GM13977 (cell line): ENCODE results near the gene COL5A1.

Experiments
- DNase-seq: peaks from one replicate; pipeline ENCODE4 v3.0.0; 2012; ENCODE audit warnings: low spot score
- in situ Hi-C: fragments of 300-500 bp; cut with MboI; formaldehyde crosslinking; loops from one replicate; pipeline ENCODE4 v1.12.0; 2022; ENCODE audit warnings: low sequenced_read_pairs, low pct_unique_long_range_greater_than_20kb, mixed read lengths, inconsistent platforms; ENCODE audit not compliant: unreplicated experiment
- TF ChIP-seq, protein P1 (sequence below): IDR thresholded peaks from 2 replicates; pipeline ENCODE4 v1.5.1; 2012; ENCODE audit warnings: mild to moderate bottlenecking, control low read depth; ENCODE audit not compliant: insufficient read depth; ENCODE audit errors: extremely low read depth, missing control alignments

The COL5A1 gene

GRCh38 chr9:134656334-134657006 is 14.9 kb downstream of the COL5A1 start:
- in situ Hi-C loops, result no loop called here
- TF ChIP-seq, protein P1, sequence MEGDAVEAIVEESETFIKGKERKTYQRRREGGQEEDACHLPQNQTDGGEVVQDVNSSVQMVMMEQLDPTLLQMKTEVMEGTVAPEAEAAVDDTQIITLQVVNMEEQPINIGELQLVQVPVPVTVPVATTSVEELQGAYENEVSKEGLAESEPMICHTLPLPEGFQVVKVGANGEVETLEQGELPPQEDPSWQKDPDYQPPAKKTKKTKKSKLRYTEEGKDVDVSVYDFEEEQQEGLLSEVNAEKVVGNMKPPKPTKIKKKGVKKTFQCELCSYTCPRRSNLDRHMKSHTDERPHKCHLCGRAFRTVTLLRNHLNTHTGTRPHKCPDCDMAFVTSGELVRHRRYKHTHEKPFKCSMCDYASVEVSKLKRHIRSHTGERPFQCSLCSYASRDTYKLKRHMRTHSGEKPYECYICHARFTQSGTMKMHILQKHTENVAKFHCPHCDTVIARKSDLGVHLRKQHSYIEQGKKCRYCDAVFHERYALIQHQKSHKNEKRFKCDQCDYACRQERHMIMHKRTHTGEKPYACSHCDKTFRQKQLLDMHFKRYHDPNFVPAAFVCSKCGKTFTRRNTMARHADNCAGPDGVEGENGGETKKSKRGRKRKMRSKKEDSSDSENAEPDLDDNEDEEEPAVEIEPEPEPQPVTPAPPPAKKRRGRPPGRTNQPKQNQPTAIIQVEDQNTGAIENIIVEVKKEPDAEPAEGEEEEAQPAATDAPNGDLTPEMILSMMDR, result no peak
- no peak for DNase-seq

GRCh38 chr9:134657666-134658377 is 16.2 kb downstream of the COL5A1 start:
- in situ Hi-C loops, result no loop called here
- no peak for DNase-seq

GRCh38 chr9:134658378-134658955 is 16.9 kb downstream of the COL5A1 start:
- TF ChIP-seq, protein P1, result no peak
- in situ Hi-C loops, result no loop called here
- DNase-seq, result no peak

More at GRCh38 chr9:134657666-134658377, 16.2 kb downstream of the COL5A1 start:
- TF ChIP-seq, protein P1, result no peak

GRCh38 chr9:134659688-134660131 is 18.1 kb downstream of the COL5A1 start:
- in situ Hi-C loops, result no loop called here
- TF ChIP-seq, protein P1, result no peak

GRCh38 chr9:134660407-134660806 is 18.8 kb downstream of the COL5A1 start:
- DNase-seq, result no peak
- in situ Hi-C loops, result no loop called here
- TF ChIP-seq, protein P1, result peak; percentile 29

More at GRCh38 chr9:134659688-134660131, 18.1 kb downstream of the COL5A1 start:
- DNase-seq, result no peak

- in situ Hi-C loops, result no loop called here
- DNase-seq, result no peak
- TF ChIP-seq, protein P1, result no peak
Observed at GRCh38 chr9:134661299-134661698, 19.7 kb downstream of the COL5A1 start.
